Chondrocyte (in vitro differentiated cells): ENCODE measurements around the gene GLB1L2. TPM values are rescaled to one million over a fixed set of nuclear protein-coding genes. Genes with fewer than 3 reads are reported as not detected.

ENCODE experiments used
- DNase-seq: peaks from one replicate; pipeline ENCODE4 v3.0.0; 2021; ENCODE audit warnings: mixed read lengths, low spot score
- H3K27ac Mint-ChIP-seq: one replicate; pipeline ENCODE4 v1.8.0; 2021; ENCODE audit warnings: mild to moderate bottlenecking, moderate library complexity, mixed read lengths; ENCODE audit not compliant: unreplicated experiment
- H3K27me3 Mint-ChIP-seq: 2 replicates; pipeline ENCODE4 v1.8.0; 2021; ENCODE audit warnings: low read depth, mixed read lengths
- H3K36me3 Mint-ChIP-seq: 2 replicates; pipeline ENCODE4 v1.8.0; 2021; ENCODE audit warnings: low read depth, mixed read lengths
- H3K4me1 Mint-ChIP-seq: 2 replicates; pipeline ENCODE4 v1.8.0; 2021; ENCODE audit warnings: low read depth, mild to moderate bottlenecking, mixed read lengths
- H3K4me3 Mint-ChIP-seq: one replicate; pipeline ENCODE4 v1.8.0; 2021; ENCODE audit warnings: mild to moderate bottlenecking, moderate library complexity, mixed read lengths; ENCODE audit not compliant: unreplicated experiment
- H3K9me3 Mint-ChIP-seq: 2 replicates; pipeline ENCODE4 v1.8.0; 2021; ENCODE audit warnings: low read depth, mixed read lengths
- total RNA-seq: library from RNA; stranded (reverse); gene quantifications from 3 replicates; pipeline ENCODE4 v1.2.1, GENCODE V29; 2021
- TF ChIP-seq, protein P1 (sequence below): fragments of 200-600 bp; sonication (generic); IDR thresholded peaks from 2 replicates; pipeline ENCODE4 v1.5.0; 2021; ENCODE audit warnings: antibody characterized with exemption, mild to moderate bottlenecking, moderate library complexity

GLB1L2 gene
- total RNA-seq, 1 donor from 2014 or later: 0.35 TPM

DNA sequence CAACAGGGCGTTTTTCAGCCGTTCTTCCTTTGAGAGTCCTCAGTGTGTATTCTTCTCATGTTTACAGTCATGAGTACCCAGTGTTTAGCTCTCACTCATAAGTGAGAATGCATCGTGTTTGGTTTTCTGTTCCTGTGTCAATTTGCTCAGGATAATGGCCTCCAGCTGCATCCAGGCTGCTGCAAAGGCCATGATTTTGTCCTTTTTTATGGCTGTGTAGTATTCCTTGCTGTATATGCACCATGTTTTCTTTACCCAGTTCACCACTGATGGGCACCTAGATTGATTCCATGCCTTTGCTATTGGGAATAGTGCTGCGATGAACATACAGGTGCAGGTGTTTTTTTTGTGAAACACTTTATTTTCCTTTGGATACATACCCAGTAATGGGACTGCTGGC is 56.8 kb downstream of the GLB1L2 start:
- Mint-ChIP-seq H3K9me3 (no peaks in the 10 kb centered on the region), H3K36me3 (no peaks in the 10 kb centered on the region), H3K4me1 (no peaks in the 10 kb centered on the region), H3K27me3 (peaks cover 12% of the 10 kb centered on the region), H3K27ac (no peak overlapping the region), H3K4me3 (no peak overlapping the region)
- DNase-seq: no peak
- TF ChIP-seq, protein P1, sequence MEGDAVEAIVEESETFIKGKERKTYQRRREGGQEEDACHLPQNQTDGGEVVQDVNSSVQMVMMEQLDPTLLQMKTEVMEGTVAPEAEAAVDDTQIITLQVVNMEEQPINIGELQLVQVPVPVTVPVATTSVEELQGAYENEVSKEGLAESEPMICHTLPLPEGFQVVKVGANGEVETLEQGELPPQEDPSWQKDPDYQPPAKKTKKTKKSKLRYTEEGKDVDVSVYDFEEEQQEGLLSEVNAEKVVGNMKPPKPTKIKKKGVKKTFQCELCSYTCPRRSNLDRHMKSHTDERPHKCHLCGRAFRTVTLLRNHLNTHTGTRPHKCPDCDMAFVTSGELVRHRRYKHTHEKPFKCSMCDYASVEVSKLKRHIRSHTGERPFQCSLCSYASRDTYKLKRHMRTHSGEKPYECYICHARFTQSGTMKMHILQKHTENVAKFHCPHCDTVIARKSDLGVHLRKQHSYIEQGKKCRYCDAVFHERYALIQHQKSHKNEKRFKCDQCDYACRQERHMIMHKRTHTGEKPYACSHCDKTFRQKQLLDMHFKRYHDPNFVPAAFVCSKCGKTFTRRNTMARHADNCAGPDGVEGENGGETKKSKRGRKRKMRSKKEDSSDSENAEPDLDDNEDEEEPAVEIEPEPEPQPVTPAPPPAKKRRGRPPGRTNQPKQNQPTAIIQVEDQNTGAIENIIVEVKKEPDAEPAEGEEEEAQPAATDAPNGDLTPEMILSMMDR: no peak

DNA sequence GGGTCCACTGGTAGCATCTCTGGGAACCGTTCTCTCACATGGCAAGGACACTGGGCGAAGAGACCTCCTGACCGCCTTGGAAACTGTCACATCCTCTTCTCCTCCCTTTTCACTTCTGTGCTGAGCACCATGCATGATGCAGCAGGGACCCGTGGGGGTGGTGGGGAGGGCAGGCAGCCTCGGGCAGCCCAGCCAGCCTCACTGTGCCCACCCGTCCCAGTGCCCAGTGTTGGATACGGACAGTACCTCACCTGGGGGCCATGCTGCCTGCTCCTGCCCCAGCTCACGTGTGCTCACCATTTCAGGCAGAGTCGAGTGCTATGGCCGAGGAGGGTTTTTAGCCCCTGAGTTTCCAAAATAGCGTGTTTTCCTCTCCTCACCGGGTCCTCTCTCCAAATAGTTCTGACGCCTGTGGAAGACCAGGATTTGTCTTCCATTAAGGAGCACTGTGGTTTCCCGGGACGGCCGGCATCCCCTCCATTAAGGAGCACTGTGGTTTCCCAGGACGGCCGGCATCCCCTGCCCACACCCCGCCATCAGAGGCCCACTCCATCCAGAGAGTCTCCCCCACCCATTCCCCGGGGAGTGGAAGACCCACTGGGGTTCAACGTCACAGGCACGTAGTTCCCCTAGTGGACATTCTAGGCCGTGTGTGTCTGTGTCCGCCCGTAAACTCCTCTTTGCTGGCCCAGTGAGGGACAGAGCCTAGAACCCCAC is 57.8 kb downstream of the GLB1L2 start:
- DNase-seq: no peak
- Mint-ChIP-seq H3K9me3 (no peaks in the 10 kb centered on the region), H3K27me3 (peaks cover 14% of the 10 kb centered on the region), H3K4me1 (no peaks in the 10 kb centered on the region), H3K27ac (no peak overlapping the region), H3K36me3 (no peaks in the 10 kb centered on the region), H3K4me3 (no peak overlapping the region)
- TF ChIP-seq, protein P1: no peak

DNA sequence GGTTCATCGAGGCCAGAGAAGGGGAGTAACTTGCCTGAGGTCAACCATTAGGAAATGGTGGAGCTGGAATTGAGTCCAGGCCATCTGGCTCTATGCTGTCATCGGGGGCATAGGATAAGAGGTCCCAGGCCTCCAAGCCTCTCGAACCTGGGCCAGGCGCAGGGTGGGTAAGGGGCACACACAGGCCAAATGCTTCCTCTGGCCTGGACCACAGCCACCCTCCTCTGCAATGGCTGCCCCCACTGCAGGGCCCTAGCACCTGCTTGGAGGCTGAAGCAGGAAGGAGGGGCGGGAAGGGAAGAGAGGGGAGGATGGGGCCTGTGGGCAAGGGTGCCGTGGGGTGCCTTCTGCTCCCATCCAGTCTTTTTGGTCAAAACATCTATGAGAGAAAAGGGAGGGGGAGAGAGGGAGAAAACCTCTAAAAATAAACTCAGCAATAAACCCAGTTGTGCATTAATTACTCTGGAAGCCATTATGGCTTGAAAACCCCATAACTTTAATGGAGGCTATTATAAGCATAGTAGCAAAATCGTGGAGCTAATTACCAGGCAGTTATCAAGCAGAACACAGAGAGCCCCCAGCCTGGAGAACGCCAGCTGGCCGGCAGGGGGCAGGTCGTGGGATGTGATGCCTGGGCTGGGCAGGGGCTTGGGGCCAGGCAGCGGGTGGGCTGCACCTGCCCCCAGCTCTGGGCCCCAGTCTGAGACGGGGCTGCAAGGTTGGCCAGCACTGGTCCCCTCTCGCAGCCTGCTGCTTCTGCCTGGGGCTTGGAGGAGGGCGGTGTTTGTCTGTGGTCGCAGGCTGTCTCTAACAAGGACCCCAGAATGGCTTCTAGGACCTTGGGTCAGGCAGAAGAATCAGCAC is 59.1 kb downstream of the GLB1L2 start:
- Mint-ChIP-seq H3K27ac (no peak overlapping the region), H3K9me3 (peaks cover 3% of the 10 kb centered on the region), H3K27me3 (peaks cover 12% of the 10 kb centered on the region), H3K4me1 (no peaks in the 10 kb centered on the region), H3K4me3 (no peak overlapping the region), H3K36me3 (no peaks in the 10 kb centered on the region)
- DNase-seq: no peak
- TF ChIP-seq, protein P1: no peak

DNA sequence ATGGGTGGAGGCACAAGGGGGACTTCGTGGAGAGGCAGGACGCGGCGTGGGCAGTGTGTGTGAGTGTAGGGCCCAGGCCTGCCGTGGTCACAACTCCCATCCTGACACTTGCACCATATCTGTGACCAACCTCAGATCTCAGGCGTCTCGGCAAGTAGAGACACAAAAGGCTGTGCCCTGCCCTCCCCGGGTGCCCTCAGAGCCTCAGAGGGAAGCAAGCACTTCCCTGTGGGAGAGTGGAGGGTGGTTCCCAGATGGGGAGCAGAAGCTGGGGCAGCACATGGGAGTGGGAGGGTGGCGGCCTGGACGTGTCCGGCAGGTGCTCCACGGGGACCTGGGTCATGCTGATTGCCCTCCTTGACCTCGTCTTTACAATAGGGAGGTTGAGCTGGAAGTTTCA is 59.9 kb downstream of the GLB1L2 start:
- Mint-ChIP-seq H3K9me3 (peaks cover 3% of the 10 kb centered on the region), H3K27me3 (peaks cover 9% of the 10 kb centered on the region), H3K36me3 (no peaks in the 10 kb centered on the region), H3K27ac (no peak overlapping the region), H3K4me3 (no peak overlapping the region), H3K4me1 (no peaks in the 10 kb centered on the region)
- TF ChIP-seq, protein P1: no peak
- no peak for DNase-seq

DNA sequence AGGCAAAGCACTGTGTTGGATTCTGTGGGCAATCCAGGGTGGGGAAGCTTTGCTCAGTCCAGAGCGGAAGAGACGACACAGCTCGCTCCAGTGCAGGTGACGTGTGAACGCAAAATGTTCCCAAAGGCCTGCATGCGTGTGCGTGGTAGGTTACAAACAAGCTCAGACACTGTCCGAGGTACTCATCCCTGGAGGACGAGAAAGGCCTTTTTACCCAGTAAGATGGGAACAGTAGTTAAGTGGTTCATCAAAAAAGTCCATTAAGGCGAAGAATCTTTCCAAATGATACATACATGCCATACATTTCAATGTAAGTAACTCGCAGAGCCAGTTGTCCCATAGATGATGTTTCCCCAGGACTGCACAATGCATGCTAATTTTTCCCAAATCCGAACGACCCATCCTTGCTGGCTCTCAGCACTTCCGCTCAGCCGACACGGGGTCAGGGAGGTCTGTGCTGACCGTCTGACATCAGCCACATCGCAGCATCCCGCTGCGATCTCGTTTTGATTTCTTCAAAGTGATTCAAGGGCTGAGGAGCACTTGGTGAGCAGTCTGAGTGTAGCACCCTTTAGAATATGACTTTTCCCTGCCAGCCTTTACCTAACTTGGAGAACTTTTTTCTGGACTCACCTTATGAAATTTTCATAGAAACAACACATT is 61.3 kb downstream of the GLB1L2 start:
- TF ChIP-seq, protein P1: no peak
- H3K36me3 Mint-ChIP-seq: no peaks in the 10 kb centered on the region

More for the DNA sequence above, 61.3 kb downstream of the GLB1L2 start:
- Mint-ChIP-seq H3K27me3 (peaks cover 10% of the 10 kb centered on the region), H3K4me1 (no peaks in the 10 kb centered on the region), H3K4me3 (no peak overlapping the region), H3K9me3 (peaks cover 3% of the 10 kb centered on the region), H3K27ac (no peak overlapping the region)
- DNase-seq: no peak
